ENCODE measurements around the gene MYL5. TPM values are rescaled to one million over a fixed set of nuclear protein-coding genes. Genes with fewer than 3 reads are reported as not detected.
A peak's percentile ranks its signal among the peaks of the same experiment; 100 is the strongest.
"Not testable (repeated sequence)": the region's sequence is repeated elsewhere in the genome, so short reads cannot be mapped to it uniquely, and the experiment has no call there.

MYL5 gene
- total and polyA plus RNA-seq, 12 donors: 3.3 to 8.1 (median 6.1) TPM

DNA sequence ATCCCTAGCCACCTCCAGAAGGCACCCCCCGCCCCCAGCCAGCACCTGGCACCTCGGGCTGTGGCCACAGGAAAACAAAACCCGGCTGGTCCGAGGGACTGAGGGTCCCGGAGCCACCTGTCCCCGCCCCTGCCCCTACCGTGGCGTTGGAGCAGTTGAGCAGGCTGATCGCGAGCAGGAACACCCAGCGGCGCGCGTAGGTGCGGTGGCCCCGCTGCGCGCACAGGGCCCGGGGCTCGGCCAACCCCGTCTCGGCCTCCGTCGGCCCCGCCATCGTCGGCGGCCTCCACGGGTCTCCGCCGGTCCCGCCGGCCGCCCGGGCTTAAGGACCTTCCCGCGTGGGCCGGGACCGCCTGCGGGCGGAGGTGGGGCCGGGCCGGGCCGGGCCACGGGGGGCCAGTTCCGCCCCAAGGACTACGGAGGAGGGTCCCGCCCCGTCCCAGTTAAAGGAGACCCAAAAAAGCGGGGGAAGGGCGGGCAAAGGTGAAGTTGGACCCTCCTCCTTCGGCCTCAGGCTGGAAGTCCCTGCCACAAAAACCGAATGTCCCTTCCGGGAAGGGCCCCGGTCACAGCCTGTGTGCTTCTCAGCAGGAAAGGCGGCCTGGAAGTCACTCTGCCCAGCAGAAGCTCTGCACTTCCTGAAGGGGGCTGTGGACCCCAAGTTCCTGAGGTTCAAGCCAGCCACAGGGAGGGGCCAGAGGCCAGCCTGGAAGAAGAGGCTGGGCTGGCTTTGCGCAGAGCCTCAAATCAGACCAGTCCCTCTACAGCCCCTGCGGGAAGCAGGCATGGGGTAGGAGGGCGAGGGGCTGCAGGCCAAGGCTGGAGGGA is 14.7 kb downstream of the MYL5 start, which contains the start of gene SLC49A3:
Gene SLC49A3 (minus strand): TSS at position 298 of the 828 bp plus-strand sequence. CDS start 24 bp downstream, at position 274.
- 12 to 14% methylated on average over 56 to 59 of the region's 59 CpGs for WGBS, 2 donors
- H3K36me3 ChIP-seq: peaks cover 0 to 6% (median 0%) of the 10 kb centered on the region in 9 donors
- DNase-seq: peak; percentile 47 to 56
- no peaks in the 10 kb centered on the region for H3K27me3 ChIP-seq
- intact Hi-C loops (cut with DNase I): loop anchor here in 1 of 10 donors (2.0 to 10.0 kb wide), 2 partner anchors 14 to 246 kb away; partner anchors contain the start of genes GAK and TMEM175
- peak; percentile 1 to 46 (median 25) for ATAC-seq
- peaks cover 18 to 41% (median 35%) of the 10 kb centered on the region in 9 donors for H3K4me1 ChIP-seq
- TF ChIP-seq, protein P1, sequence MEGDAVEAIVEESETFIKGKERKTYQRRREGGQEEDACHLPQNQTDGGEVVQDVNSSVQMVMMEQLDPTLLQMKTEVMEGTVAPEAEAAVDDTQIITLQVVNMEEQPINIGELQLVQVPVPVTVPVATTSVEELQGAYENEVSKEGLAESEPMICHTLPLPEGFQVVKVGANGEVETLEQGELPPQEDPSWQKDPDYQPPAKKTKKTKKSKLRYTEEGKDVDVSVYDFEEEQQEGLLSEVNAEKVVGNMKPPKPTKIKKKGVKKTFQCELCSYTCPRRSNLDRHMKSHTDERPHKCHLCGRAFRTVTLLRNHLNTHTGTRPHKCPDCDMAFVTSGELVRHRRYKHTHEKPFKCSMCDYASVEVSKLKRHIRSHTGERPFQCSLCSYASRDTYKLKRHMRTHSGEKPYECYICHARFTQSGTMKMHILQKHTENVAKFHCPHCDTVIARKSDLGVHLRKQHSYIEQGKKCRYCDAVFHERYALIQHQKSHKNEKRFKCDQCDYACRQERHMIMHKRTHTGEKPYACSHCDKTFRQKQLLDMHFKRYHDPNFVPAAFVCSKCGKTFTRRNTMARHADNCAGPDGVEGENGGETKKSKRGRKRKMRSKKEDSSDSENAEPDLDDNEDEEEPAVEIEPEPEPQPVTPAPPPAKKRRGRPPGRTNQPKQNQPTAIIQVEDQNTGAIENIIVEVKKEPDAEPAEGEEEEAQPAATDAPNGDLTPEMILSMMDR (IDR thresholded peaks at IDR 0.05): peak in 1 of 9 donors; percentile 12
- H3K4me3 ChIP-seq: peak within 1 kb of the TSS; percentile 46 to 67 (median 64)
- peak within 1 kb of the TSS; percentile 41 to 93 (median 90) for H3K27ac ChIP-seq
- no peaks in the 10 kb centered on the region for H3K9me3 ChIP-seq

DNA sequence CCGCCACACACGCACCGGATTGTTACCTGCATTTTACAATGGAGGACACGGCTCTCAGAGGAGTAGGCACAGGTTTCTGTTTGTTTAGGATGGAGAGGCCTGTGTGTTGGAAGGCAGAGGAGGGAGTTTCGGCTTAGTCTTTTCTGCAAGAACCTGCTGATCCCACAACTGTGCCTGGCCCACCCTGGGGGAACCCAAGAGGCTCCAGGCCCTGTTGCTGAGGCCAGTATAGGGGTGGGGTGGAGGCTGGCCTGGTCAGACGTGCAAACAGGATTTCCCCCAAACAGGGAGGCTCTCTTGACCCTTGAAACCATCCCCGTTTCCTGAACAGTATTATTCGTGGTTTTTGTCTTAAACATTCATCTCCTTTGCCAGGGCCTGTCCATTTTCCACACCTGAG is 15.4 kb downstream of the MYL5 start:
- Histone ChIP-seq H3K27me3 (no peaks in the 10 kb centered on the region), H3K4me3 (peak overlapping the region in 9 of 10 donors; percentile 52 to 67 (median 65)), H3K9me3 (no peaks in the 10 kb centered on the region), H3K27ac (peak overlapping the region in 9 of 10 donors; percentile 85 to 93 (median 90)), H3K4me1 (peaks cover 18 to 39% (median 34%) of the 10 kb centered on the region in 9 donors), H3K36me3 (peaks cover 0 to 6% (median 0%) of the 10 kb centered on the region in 9 donors)
- 77 to 83% methylated on average over 8 of the region's 8 CpGs for WGBS, 2 donors
- TF ChIP-seq, protein P1 (IDR thresholded peaks at IDR 0.05): no peak
- DNase-seq (no peak), ATAC-seq (no peak)
- intact Hi-C loops (cut with DNase I): loop anchor here in 1 of 10 donors (2.0 to 10.0 kb wide), 2 partner anchors 13 to 245 kb away; partner anchors contain the start of genes GAK and TMEM175

DNA sequence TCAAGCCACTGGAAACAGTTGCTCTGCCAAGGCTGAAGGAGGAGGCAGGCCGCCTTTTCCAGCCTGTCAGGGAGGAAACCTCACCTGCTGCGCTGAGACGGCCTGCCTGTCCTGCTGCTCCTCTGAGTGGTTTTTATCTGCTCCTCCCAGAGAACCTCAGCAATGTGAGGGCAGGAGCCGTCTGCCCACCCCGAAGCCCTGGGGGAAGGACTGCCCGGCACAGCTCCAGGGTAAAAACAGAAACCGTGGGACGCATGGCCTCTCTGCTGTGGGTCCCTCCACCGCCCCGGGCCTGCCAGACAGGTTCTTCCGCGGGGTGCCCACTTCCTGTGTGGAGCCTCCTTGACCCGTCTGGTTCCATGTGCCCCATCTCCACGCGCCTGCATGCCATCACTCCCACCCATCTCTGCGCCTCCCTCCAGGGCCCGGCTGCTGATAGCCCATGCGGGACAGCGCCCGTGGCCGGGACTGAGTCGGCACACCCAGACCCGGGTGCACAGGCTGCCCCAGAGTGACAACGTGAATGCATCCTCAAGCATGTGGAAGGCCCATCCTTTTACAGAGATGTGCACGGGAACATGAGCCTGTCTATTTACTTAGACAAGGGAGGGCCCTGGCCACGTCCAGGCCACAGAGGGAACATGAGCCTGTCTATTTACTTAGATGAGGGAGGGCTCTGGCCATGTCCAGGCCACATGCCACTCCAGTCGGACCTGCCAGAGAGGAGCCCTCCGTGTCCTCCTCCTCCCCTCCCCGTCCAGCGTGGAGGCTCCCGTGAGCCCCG is 18.6 kb downstream of the MYL5 start:
- H3K27ac ChIP-seq: no peak overlapping the region
- DNase-seq: no peak
- intact Hi-C loops (cut with DNase I): no loop called here
- no peak overlapping the region for H3K4me3 ChIP-seq
- H3K4me1 ChIP-seq: peaks cover 6 to 20% (median 19%) of the 10 kb centered on the region in 9 donors
- TF ChIP-seq, protein P1 (IDR thresholded peaks at IDR 0.05): no peak
- no peaks in the 10 kb centered on the region for H3K36me3 ChIP-seq
- no peaks in the 10 kb centered on the region for H3K9me3 ChIP-seq
- no peak for ATAC-seq
- 81% methylated on average over 32 of the region's 32 CpGs for WGBS, 2 donors
- peaks cover 0 to 6% (median 0%) of the 10 kb centered on the region in 7 donors for H3K27me3 ChIP-seq

DNA sequence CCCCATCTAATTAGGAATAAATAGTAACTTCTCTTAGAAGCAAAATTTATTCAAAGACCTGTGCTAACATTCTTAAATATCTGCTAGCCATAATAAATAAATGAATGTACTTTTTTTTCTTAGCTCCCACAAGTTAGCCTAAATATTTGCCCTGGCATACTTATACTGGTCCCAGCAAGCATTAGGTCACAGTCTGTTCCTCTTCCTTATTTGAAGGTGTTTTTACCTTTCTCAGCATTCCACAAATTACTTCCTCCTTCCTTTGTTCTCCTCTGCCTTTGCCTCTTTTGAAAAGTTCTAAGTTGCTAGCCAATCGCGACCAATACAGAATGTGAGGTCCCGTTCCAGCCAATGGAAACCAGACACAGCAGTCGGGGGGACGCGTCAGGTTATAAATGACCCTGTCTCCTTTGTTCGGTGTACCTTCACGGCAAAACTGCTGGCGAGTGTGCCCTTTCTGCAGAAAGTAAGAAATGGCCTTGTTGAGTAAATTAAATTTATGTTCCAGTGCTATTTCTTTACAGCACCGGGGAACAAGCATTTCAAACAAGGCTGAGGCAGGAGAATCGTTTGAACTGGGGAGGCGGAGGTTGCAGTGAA is 20.1 kb downstream of the MYL5 start:
- H3K36me3 ChIP-seq; H3K9me3 ChIP-seq; intact Hi-C loops (cut with DNase I); H3K27ac ChIP-seq; DNase-seq; H3K27me3 ChIP-seq; H3K4me3 ChIP-seq; ATAC-seq: not testable (repeated sequence)
- H3K4me1 ChIP-seq: peaks cover 0 to 14% (median 7%) of the 10 kb centered on the region in 9 donors
- WGBS, 2 donors: 88 to 89% methylated on average over 12 of the region's 12 CpGs
